ENCODE data around the gene ORAI3.

Gene ORAI3

DNA sequence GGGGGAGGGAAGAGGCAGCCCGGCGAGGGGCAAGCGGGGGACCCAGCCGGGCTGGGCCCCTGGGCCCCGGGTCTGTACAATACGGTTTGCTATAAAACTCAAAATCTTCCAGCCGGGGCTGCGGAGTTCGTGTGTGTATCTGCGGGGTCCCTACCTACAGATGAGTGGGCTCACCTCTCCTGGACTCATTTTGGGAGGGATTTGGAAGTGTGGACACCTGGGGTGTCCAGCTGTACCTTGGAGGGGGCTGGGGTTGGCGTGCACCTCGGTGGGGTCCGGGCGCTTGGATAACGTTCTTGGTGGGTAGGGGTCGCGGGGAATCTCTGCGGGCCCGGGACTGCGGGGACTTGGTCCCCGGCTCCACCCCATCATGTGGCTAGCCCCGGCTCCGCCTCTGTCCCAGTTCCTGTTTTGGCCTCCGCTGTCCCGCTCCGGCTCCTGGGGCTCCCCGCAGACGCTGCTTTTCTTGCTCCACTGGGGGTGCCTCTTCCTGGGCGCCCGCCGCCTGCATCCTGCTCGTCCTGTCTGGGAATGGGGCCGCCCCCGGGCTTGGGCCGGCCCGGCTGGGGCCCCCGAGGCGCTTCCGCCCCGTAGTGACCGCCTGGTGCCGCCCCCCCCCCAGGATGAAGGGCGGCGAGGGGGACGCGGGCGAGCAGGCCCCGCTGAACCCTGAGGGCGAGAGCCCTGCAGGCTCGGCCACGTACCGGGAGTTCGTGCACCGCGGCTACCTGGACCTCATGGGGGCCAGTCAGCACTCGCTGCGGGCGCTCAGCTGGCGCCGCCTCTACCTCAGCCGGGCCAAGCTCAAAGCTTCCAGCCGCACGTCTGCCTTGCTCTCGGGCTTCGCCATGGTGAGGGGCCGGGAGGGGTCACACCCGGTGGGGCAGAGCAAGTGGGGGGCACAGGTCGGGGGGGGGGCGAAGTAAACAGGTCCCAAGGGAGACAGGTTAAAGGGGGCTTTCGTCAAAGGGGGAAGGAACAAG, at the start of gene ORAI3:
Gene ORAI3, plus strand, starts transcription at position 402 of the 983 bp plus-strand sequence. Its CDS starts 222 bp downstream, at position 624.
- FAIRE-seq = no peak

GRCh38 chr16:30899794-30900193, 49.1 kb upstream of the ORAI3 start:
- FAIRE-seq = no peak

- FAIRE-seq = no peak
These were observed 48.3 kb upstream of the ORAI3 start for GRCh38 chr16:30900588-30900987.

DNA sequence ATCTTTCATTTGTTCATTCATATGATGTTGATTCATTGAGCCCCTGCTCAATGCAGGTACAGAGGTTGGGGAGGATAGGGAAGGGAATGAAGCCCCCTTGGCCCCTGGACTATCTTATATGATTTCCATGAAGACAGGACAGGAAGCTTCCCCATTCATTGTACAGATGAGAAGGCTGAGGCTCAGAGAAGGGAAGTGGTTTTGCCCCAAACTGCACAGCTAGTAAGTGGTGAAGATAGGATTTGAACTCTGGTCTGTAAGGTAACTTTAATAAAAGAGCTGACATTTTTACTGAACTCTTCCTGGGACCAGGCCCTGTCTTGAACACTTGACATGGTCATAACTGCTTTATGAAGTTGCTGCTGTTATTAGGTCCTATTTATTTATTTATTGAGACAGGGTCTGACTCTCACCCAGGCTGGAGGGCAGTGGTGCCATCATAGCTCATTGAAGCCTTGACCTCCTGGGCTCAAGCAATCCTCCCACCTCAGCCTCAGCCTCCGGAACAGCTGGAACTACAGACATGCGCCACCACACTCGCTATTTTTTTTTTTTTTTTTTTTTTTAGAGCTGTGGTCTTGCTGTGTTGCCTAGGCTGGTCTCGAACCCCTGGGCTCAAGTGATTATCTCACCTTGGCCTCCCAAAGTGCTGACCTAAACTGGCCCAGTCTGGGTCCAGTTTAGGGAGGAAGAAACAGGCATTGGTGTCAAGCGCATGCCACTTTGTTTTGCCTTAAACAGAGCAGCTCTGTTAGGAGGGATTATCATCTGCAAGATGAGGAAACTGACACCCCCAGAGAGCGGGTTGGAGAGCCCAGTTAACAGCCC, 47.5 kb upstream of the ORAI3 start:
- FAIRE-seq = no peak

GRCh38 chr16:30902029-30902972, 46.6 kb upstream of the ORAI3 start:
- FAIRE-seq = no peak

DNA sequence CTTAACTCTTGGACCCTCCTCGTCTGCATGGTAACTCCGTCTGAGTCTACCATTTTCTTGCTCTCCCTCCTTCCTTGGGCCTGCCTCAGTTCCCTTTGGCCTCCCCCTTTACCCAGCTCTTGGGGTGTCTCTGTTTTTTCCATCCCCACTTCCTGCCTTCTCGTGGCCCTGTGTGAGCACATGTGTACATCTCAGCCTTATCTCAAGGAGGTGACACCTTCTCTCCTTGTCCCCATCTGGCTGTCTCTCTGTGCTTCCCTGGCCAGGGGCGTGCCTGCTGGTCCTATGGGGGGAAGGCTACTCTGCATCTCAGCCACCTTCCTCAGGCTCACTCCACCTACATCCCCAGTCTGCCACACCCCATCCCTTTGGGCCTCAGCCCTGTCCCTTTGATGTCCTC, 45.9 kb upstream of the ORAI3 start:
- no peak for FAIRE-seq

- no peak for FAIRE-seq
These were observed 45.3 kb upstream of the ORAI3 start for GRCh38 chr16:30903596-30903995.

- FAIRE-seq = no peak
These were observed 44.6 kb upstream of the ORAI3 start for GRCh38 chr16:30904114-30904780.

DNA sequence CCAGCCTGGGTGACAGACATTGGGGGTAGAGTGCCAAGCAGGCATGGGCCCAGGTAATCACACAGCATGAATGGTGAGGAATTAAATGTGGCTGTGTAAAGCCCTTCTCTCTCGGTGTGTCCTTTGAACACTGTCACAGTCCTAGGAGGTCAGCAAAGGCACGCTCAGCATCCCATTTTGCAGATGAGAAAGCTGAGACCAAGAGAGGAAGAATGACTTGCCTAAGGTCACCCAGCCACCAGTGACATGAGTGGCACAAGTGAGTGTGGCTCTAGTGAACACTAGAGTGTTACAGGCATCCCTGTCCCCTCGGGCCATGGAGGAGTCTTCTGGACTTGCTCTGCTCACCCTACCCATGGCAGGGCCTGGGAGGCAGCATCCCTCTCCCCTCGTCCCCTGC, 41.8 kb upstream of the ORAI3 start:
- no peak for FAIRE-seq

- FAIRE-seq = no peak
These were observed 38.3 kb upstream of the ORAI3 start for GRCh38 chr16:30910427-30911029.

- FAIRE-seq = no peak
These were observed 36.0 kb upstream of the ORAI3 start for GRCh38 chr16:30912794-30913412.

DNA sequence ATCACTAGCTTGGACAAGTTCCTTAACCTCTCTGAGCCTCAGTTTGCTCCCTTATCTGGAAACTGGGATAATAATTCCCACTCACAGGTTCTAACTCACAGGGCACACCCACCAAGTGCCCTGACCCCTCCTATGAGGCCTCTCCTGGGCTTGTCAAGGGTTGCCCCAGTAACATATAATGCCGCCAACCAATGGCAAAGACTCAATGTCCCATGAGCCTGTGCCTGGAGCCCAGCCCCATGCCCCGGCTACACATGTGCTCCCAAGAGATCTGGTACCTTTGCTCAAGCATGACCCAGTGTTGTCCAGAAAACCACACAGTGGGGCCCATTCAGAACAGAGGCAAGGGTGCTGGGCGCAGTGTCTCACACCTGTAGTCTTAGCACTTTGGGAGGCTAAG, 34.0 kb upstream of the ORAI3 start:
- no peak for FAIRE-seq

DNA sequence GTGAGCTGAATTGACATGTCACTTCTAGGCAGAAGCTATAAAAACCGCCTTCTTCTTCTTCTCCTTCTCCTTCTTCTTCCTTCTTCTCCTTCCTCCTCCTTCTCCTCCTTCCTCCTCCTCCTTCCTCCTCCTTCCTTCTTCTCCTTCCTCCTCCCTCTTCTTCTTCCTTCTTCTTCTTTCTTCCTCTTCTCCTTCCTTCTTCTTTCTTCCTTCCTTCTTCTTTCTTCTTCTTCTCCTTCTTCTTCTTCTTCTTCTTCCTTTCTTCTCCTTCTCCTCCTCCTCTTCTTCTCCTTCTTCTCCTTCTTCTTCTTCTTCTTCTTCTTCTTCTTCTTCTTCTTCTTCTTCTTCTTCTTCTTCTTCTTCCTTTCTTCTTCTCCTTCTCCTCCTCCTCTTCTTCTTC, 30.3 kb upstream of the ORAI3 start:
- FAIRE-seq = no peak

DNA sequence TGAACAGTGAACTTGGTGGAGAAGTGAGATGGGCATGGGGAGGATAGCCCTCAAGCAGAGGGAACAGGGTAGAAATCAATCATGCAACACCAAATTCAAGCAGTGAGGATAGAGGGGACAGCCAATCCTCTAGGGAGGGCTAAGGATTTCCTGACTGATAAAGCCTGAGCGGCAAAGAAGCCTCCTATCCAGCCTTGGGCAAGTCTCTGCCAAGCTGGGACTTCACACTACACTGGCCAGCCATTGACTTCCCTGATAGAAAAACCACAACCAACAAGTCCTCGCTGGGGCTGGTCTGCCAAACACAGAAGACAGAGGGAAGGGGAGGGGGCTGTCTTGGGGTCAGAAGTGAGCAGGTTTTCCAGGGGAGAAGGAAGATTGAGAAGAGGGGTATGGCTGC, 28.0 kb upstream of the ORAI3 start:
- FAIRE-seq = no peak

DNA sequence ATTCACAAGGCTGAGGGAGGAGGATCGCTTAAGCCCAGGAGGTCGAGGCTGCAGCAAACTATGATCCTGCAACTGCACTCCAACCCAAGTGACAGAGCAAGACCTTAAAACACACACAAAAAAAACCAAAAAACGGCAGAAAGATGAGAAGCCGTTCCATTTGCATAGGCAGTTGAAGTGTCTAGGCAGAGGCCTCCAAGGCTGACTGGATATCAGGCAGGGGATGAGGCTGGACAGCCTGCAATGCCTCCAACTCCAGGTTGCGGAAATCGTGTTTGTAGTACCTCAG, 27.5 kb upstream of the ORAI3 start:
- no peak for FAIRE-seq

DNA sequence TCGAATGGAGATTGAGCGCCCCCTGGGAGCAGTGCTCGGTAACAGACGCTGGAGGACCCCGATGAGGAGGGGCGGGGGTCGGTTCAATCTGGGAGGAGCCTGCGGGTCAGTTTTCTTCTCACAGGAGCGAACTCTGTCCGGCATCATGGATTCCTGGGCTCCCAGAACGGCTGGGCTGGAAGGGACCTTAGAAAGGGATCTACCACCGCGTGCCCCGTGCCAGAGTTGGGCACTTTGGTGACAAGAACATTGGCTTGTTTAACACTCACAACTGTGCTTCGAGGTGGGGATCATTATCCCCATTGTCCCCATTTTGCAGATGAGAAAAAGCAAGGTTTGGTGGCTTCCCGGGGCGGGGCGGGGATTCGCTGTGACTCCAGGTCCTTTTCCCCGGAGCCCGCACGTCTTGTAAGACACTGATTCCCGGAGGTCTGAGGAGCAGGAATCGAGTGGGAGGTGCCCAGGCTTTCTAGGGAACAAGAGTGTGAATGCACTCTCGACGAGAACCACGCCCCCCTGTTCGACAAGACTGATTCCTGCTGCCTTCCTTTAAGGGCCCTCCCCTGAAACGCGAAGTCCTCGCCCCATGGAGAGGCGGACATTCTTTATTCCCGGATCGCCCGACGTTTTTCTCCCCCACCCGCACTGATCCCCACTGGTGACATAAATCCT, 27.0 kb upstream of the ORAI3 start:
- FAIRE-seq = peak; percentile 82

DNA sequence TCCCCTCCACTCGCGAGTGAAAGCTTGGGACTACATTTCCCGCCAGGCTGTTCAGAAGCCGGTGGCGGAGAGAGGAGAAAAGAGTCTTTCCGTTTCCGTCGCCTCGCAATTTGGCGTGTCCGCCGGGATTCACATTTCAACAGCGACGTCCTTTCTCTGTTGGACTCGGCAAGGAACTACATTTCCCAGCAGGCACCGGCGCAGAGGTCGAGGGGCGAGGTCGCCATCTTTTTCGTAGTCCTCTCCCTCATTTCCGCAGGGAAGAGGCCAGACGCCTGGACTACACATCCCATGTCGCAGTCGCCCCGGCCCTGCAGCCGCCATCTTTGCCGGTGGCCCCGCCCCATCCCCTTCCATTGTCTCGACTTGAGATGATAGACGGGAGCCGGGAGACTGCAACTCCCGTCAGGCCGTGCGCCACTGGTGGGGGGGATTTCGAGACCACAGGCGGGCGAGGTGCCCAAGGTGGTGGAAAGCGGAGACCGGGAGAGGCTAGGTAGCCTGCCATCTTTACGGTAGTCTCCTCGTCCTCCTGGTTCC, 26.4 kb upstream of the ORAI3 start:
- FAIRE-seq = peak; percentile 99

DNA sequence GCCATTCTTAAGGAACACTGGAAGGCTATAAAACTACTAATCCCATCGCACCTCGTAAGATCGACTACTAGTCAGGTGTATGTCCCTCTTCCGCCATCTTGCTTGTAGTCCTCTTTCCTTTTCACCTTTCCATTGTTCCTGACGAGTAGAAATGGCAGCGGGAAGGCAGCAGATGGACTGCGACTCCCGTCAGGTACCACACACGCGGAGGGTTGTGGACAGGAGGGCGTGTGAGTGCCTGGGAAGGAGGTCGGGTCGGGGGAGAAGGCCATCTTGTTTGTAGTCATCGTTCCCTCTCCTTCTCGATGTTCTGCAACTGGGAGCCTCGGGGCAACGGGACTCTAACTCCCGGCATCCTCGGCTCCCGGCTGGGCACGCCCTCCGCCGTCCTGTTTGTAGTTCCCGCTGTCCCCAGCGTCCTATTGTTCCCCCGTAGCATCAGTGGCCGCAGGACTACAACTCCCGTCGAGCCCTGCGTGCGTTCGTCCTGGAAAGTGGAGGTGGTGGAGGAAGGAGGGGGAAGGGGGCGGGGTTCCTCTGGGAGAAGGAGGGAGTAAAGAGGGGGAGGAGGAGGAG, 25.8 kb upstream of the ORAI3 start:
- no peak for FAIRE-seq

GRCh38 chr16:30923554-30924075, 25.3 kb upstream of the ORAI3 start, which contains the start of gene FBXL19:
FBXL19 (plus strand) TSS chr16:30923572; CDS start chr16:30925755, 2,183 bp downstream.
- FAIRE-seq = no peak
